Osteoblast (primary cell): ENCODE data around the gene AP2S1. TPM values are rescaled to one million over a fixed set of nuclear protein-coding genes. Genes with fewer than 3 reads are reported as not detected.

Experiments
- DNase-seq: peaks from one replicate; pipeline ENCODE4 v3.0.0; 2011; ENCODE audit warnings: low spot score, mixed read lengths; ENCODE audit not compliant: insufficient read length; ENCODE audit errors: missing footprints
- H2AFZ ChIP-seq: 2 replicates; pipeline ENCODE4 v1.6.0; 2011; ENCODE audit warnings: mild to moderate bottlenecking, low read length
- H3K27ac ChIP-seq: 2 replicates; pipeline ENCODE4 v1.5.1; 2011; ENCODE audit warnings: mild to moderate bottlenecking, low read depth, low read length, moderate library complexity
- H3K27me3 ChIP-seq: 2 replicates; pipeline ENCODE4 v1.6.0; 2012; ENCODE audit warnings: mild to moderate bottlenecking, control low read depth, inconsistent platforms, low read length, moderate library complexity; ENCODE audit not compliant: insufficient read depth
- H3K36me3 ChIP-seq: 2 replicates; pipeline ENCODE4 v1.5.1; 2011; ENCODE audit warnings: mild to moderate bottlenecking, low read length, control low read depth, moderate library complexity; ENCODE audit not compliant: insufficient read depth
- H3K4me1 ChIP-seq: 2 replicates; pipeline ENCODE4 v1.5.1; 2011; ENCODE audit warnings: mild to moderate bottlenecking, low read length, control low read depth, moderate library complexity; ENCODE audit not compliant: insufficient read depth
- H3K4me2 ChIP-seq: 2 replicates; pipeline ENCODE4 v1.6.0; 2011; ENCODE audit warnings: mild to moderate bottlenecking, low read length; ENCODE audit not compliant: insufficient read depth
- H3K4me3 ChIP-seq: fragments of 200-600 bp; sonication (generic); 3 replicates; pipeline ENCODE4 v1.5.1; 2012; ENCODE audit warnings: mild to moderate bottlenecking, low read length, inconsistent platforms; ENCODE audit not compliant: insufficient read depth
- H3K79me2 ChIP-seq: 2 replicates; pipeline ENCODE4 v1.6.0; 2012; ENCODE audit warnings: mild to moderate bottlenecking, low read length, control low read depth, inconsistent platforms; ENCODE audit not compliant: insufficient read depth
- H3K9me3 ChIP-seq: 2 replicates; pipeline ENCODE4 v1.5.1; 2011; ENCODE audit warnings: low read depth, low read length, control low read depth
- H4K20me1 ChIP-seq: 2 replicates; pipeline ENCODE4 v1.6.0; 2012; ENCODE audit warnings: mild to moderate bottlenecking, low read length, control low read depth; ENCODE audit not compliant: insufficient read depth
- CTCF ChIP-seq: IDR thresholded peaks from 2 replicates; pipeline ENCODE4 v1.5.1; 2011; ENCODE audit warnings: mild to moderate bottlenecking, low read depth, low read length, moderate library complexity; ENCODE audit errors: extremely low read depth
- total RNA-seq: library from RNA; depleted of rRNA; stranded (reverse); fragments of >200 nt; gene quantifications from 2 replicates; pipeline ENCODE4 v1.2.3, GENCODE V29; 2012

AP2S1 gene
- total RNA-seq, 1 donor, result 136 TPM

- Histone ChIP-seq H3K4me2 (no peak overlapping the region), H4K20me1 (peaks cover 9% of the 10 kb centered on the region), H3K9me3 (no peaks in the 10 kb centered on the region), H3K4me3 (no peak overlapping the region), H3K27ac (peak overlapping the region; percentile 43), H3K27me3 (no peaks in the 10 kb centered on the region), H3K79me2 (peaks cover 43% of the 10 kb centered on the region), H2AFZ (no peak overlapping the region), H3K36me3 (peaks cover 69% of the 10 kb centered on the region), H3K4me1 (peaks cover 4% of the 10 kb centered on the region)
- peak; percentile 34 for DNase-seq
- TF ChIP-seq CTCF, result no peak
These were observed 10.7 kb downstream of the AP2S1 start for GRCh38 chr19:46839752-46840497.

GRCh38 chr19:46838160-46838559, 12.5 kb downstream of the AP2S1 start:
- Histone ChIP-seq H4K20me1 (peaks cover 9% of the 10 kb centered on the region), H3K79me2 (peaks cover 30% of the 10 kb centered on the region), H3K27ac (no peak overlapping the region), H3K36me3 (peaks cover 55% of the 10 kb centered on the region), H3K27me3 (no peaks in the 10 kb centered on the region), H3K4me2 (no peak overlapping the region), H3K9me3 (no peaks in the 10 kb centered on the region), H2AFZ (no peak overlapping the region), H3K4me3 (no peak overlapping the region), H3K4me1 (peaks cover 4% of the 10 kb centered on the region)
- peak; percentile 44 for DNase-seq
- TF ChIP-seq CTCF, result no peak

GRCh38 chr19:46834984-46835383, 15.7 kb downstream of the AP2S1 start:
- no peak for TF ChIP-seq CTCF
- H4K20me1 ChIP-seq, result peaks cover 8% of the 10 kb centered on the region
- H3K27ac ChIP-seq, result no peak overlapping the region
- DNase-seq, result no peak
- H3K4me1 ChIP-seq, result peaks cover 4% of the 10 kb centered on the region
- peaks cover 34% of the 10 kb centered on the region for H3K36me3 ChIP-seq
- no peak overlapping the region for H3K4me2 ChIP-seq
- H2AFZ ChIP-seq, result no peak overlapping the region
- no peaks in the 10 kb centered on the region for H3K27me3 ChIP-seq
- no peaks in the 10 kb centered on the region for H3K9me3 ChIP-seq
- H3K79me2 ChIP-seq, result peaks cover 10% of the 10 kb centered on the region
- no peak overlapping the region for H3K4me3 ChIP-seq

- Histone ChIP-seq H3K36me3 (peaks cover 26% of the 10 kb centered on the region), H3K27ac (no peak overlapping the region), H3K9me3 (no peaks in the 10 kb centered on the region), H3K79me2 (peaks cover 4% of the 10 kb centered on the region), H3K4me1 (peaks cover 4% of the 10 kb centered on the region), H3K4me3 (no peak overlapping the region), H2AFZ (no peak overlapping the region), H4K20me1 (no peaks in the 10 kb centered on the region), H3K4me2 (no peak overlapping the region), H3K27me3 (no peaks in the 10 kb centered on the region)
- TF ChIP-seq CTCF, result no peak
- peak; percentile 10 for DNase-seq
These were observed 16.5 kb downstream of the AP2S1 start for GRCh38 chr19:46834121-46834520.
